ENCODE measurements around the gene USP36.

DNA sequence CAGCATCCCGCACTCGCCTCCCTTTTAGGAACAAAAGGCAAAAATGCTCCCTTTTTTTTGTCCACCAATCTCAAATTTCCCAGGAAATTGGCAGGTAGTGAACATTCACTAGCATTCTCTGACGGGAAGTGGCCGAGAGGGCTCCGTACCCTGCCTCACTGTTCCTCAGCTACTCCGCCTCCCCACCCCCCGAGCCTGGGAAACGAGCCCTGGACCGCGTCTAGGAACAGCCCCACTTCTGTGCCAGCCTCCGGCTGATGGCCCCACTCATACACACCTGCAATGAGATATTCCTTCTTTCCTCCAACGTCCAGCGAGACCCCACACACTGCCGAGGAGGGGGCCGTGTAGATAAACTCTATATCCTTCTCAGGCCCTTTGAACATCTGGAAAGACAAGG is 30.0 kb upstream of the USP36 start:
- TF ChIP-seq CTCF (IDR thresholded peaks at IDR 0.05), result no peak
- TF ChIP-seq POLR2A (IDR thresholded peaks at IDR 0.05), result no peak
- no peak for TF ChIP-seq POLR2AphosphoS5 (IDR thresholded peaks at IDR 0.05)

Data from prostate gland (tissue), 2 donors.